ENCODE measurements around the gene SUCNR1. TPM values are rescaled to one million over a fixed set of nuclear protein-coding genes. Genes with fewer than 3 reads are reported as not detected.

Gene SUCNR1
- total RNA-seq = under 1 TPM in 2 of 4 donors, not detected in 2; 0.16 to 0.36 TPM
- polyA plus RNA-seq = 1 to 10 TPM in 1 of 3 donors, under 1 TPM in 2; 0.35 to 2.8 (median 0.60) TPM

GRCh38 chr3:151873398-151873797 lies at the start of gene SUCNR1:
TSS of gene SUCNR1 (plus strand) at chr3:151873643. CDS start at chr3:151879893, 6,250 bp downstream.
- TF ChIP-seq POLR2A (IDR thresholded peaks at IDR 0.05) (no peak), POLR2AphosphoS5 (IDR thresholded peaks at IDR 0.05) (no peak), EP300 (IDR thresholded peaks at IDR 0.05) (no peak), CTCF (IDR thresholded peaks at IDR 0.05) (no peak)
- no peak for DNase-seq

GRCh38 chr3:151827816-151828215 lies 45.6 kb upstream of the SUCNR1 start:
- H3K4me3 ChIP-seq = no peak overlapping the region
- H3K27me3 ChIP-seq = no peaks in the 10 kb centered on the region
- no peaks in the 10 kb centered on the region for H3K36me3 ChIP-seq
- no peak for DNase-seq
- H3K9me3 ChIP-seq = peaks cover 0 to 6% (median 0%) of the 10 kb centered on the region in 4 donors
- 91 to 92% methylated on average over 3 of the region's 3 CpGs for WGBS, 2 donors
- no peak for TF ChIP-seq CTCF (IDR thresholded peaks at IDR 0.05)
- TF ChIP-seq POLR2A (IDR thresholded peaks at IDR 0.05) = no peak
- no peak for TF ChIP-seq POLR2AphosphoS5 (IDR thresholded peaks at IDR 0.05)
- no peak for TF ChIP-seq EP300 (IDR thresholded peaks at IDR 0.05)
- H3K4me1 ChIP-seq = no peaks in the 10 kb centered on the region
- intact Hi-C loops (cut with DNase I) = no loop called here
- H3K27ac ChIP-seq = no peak overlapping the region

More at GRCh38 chr3:151873398-151873797, at the start of gene SUCNR1:
- Histone ChIP-seq H3K4me1 (peaks cover 0 to 35% (median 8%) of the 10 kb centered on the region in 4 donors), H3K27me3 (no peaks in the 10 kb centered on the region), H3K9me3 (no peaks in the 10 kb centered on the region), H3K27ac (peak within 1 kb of the TSS in 1 of 4 donors; percentile 11), H3K4me3 (no peak within 1 kb of the TSS), H3K36me3 (no peaks in the 10 kb centered on the region)
- intact Hi-C loops (cut with DNase I) = no loop called here

GRCh38 chr3:151835751-151836525 lies 37.5 kb upstream of the SUCNR1 start:
- Histone ChIP-seq H3K9me3 (no peaks in the 10 kb centered on the region), H3K36me3 (no peaks in the 10 kb centered on the region), H3K4me3 (no peak overlapping the region), H3K4me1 (peaks cover 0 to 17% (median 12%) of the 10 kb centered on the region in 4 donors), H3K27ac (no peak overlapping the region), H3K27me3 (no peaks in the 10 kb centered on the region)
- no peak for DNase-seq
- intact Hi-C loops (cut with DNase I) = loop anchor here (5.0 to 10.0 kb wide), 3 partner anchors 81 to 611 kb away; no protein-coding TSS in a partner anchor
- 65 to 80% methylated on average over 5 of the region's 5 CpGs for WGBS, 2 donors
- TF ChIP-seq POLR2A (IDR thresholded peaks at IDR 0.05) (no peak), POLR2AphosphoS5 (IDR thresholded peaks at IDR 0.05) (no peak)

GRCh38 chr3:151837057-151837456 lies 36.4 kb upstream of the SUCNR1 start:
- no peaks in the 10 kb centered on the region for H3K36me3 ChIP-seq
- no peak overlapping the region for H3K4me3 ChIP-seq
- TF ChIP-seq POLR2A (IDR thresholded peaks at IDR 0.05) = no peak
- no peak for TF ChIP-seq EP300 (IDR thresholded peaks at IDR 0.05)
- no peak for TF ChIP-seq POLR2AphosphoS5 (IDR thresholded peaks at IDR 0.05)
- no peak for TF ChIP-seq CTCF (IDR thresholded peaks at IDR 0.05)
- 58% methylated on average over 4 of the region's 4 CpGs for WGBS, 2 donors
- no peaks in the 10 kb centered on the region for H3K27me3 ChIP-seq
- DNase-seq = no peak
- intact Hi-C loops (cut with DNase I) = loop anchor here (5.0 to 10.0 kb wide), 3 partner anchors 80 to 612 kb away; no protein-coding TSS in a partner anchor
- H3K9me3 ChIP-seq = no peaks in the 10 kb centered on the region
- no peak overlapping the region for H3K27ac ChIP-seq
- peaks cover 0 to 17% (median 12%) of the 10 kb centered on the region in 4 donors for H3K4me1 ChIP-seq

GRCh38 chr3:151838574-151839312 lies 34.7 kb upstream of the SUCNR1 start:
- intact Hi-C loops (cut with DNase I) = loop anchor here (1.0 to 10.0 kb wide), 4 partner anchors 79 to 614 kb away; no protein-coding TSS in a partner anchor
- Histone ChIP-seq H3K27ac (no peak overlapping the region), H3K4me3 (peak overlapping the region in 1 of 4 donors; percentile 13), H3K36me3 (no peaks in the 10 kb centered on the region), H3K4me1 (peaks cover 0 to 17% (median 12%) of the 10 kb centered on the region in 4 donors), H3K27me3 (no peaks in the 10 kb centered on the region), H3K9me3 (no peaks in the 10 kb centered on the region)
- DNase-seq = peak; percentile 66
- WGBS, 2 donors = 55 to 61% methylated on average over 19 of the region's 19 CpGs
- TF ChIP-seq CTCF (IDR thresholded peaks at IDR 0.05) = peak; percentile 21 to 84 (median 76)
- no peak for TF ChIP-seq EP300 (IDR thresholded peaks at IDR 0.05)
